Heart left ventricle (tissue), 16 donors: ENCODE data around the gene FGF14. TPM values are rescaled to one million over a fixed set of nuclear protein-coding genes. Genes with fewer than 3 reads are reported as not detected.

Experiments
- ATAC-seq, 4 donors: fragments of 200-7000 bp; cut with Tn5 transposase; one replicate each; pipeline ENCODE4 v1.9.1; 2020 to 2022; ENCODE audit warnings: moderate library complexity in 4 of 4, mild to moderate bottlenecking in 3 of 4, moderate number of reproducible peaks in 1 of 4
- DNase-seq, 5 donors: peaks; one replicate each; pipeline ENCODE4 v3.0.0-alpha.2; 2020
- H3K27ac ChIP-seq, 12 donors: fragments of 200-600 bp; sonication (generic) in 4 of 12; one replicate each; pipeline versions ENCODE4 v1.5.0 to v1.8.0; 2016 to 2022; ENCODE audit warnings: mild to moderate bottlenecking in 2 of 12
- H3K27me3 ChIP-seq, 9 donors: fragments of 200-600 bp; sonication (generic) in 2 of 9; one replicate each; pipeline versions ENCODE4 v1.5.1 to v1.8.0; 2016 to 2022; ENCODE audit warnings: mild to moderate bottlenecking in 3 of 9
- H3K36me3 ChIP-seq, 9 donors: fragments of 200-600 bp; sonication (generic) in 2 of 9; one replicate each; pipeline versions ENCODE4 v1.5.0 to v1.8.0; 2018 to 2022; ENCODE audit warnings: mild to moderate bottlenecking in 2 of 9
- H3K4me1 ChIP-seq, 12 donors: fragments of 200-600 bp; sonication (generic) in 4 of 12; one replicate each; pipeline versions ENCODE4 v1.5.0 to v1.8.0; 2016 to 2022; ENCODE audit warnings: mild to moderate bottlenecking in 3 of 12
- H3K4me3 ChIP-seq, 12 donors: fragments of 200-600 bp; sonication (generic) in 4 of 12; one replicate each; pipeline versions ENCODE4 v1.5.0 to v1.8.0; 2017 to 2022; ENCODE audit warnings: mild to moderate bottlenecking in 9 of 12, moderate library complexity in 4 of 12
- H3K9me3 ChIP-seq, 12 donors: fragments of 200-600 bp; sonication (generic) in 4 of 12; one replicate each; pipeline versions ENCODE4 v1.5.0 to v1.8.0; 2016 to 2022; ENCODE audit warnings: mild to moderate bottlenecking in 1 of 12
- CTCF ChIP-seq, 12 donors: fragments of 200-600 bp; sonication (generic) in 4 of 12; IDR thresholded peaks; one replicate each; pipeline versions ENCODE4 v1.5.0 to v1.8.0; 2018 to 2022; ENCODE audit warnings: antibody characterized with exemption in 12 of 12, mild to moderate bottlenecking in 5 of 12
- POLR2A ChIP-seq, 2 donors: fragments of 450-650 bp; IDR thresholded peaks; one replicate each; pipeline ENCODE4 v1.6.1; 2017; ENCODE audit warnings: antibody characterized with exemption in 2 of 2, mild to moderate bottlenecking in 2 of 2, moderate library complexity in 2 of 2
- WGBS, 4 donors: extraction: QIAGEN DNeasy Blood & Tissue Kit in 2 of 4; methylation state at CpG; one replicate each; pipeline versions ENCODE4 v1.1.5 to v1.1.7; 2013 to 2018; 5-methylcytosine and 5-hydroxymethylcytosine counted together
- intact Hi-C, 10 donors: fragments of 100-400 bp; cut with DNase I; formaldehyde crosslinking; loops; one replicate each; pipeline versions ENCODE4 v1.11.1 to v1.14.2; 2022
- polyA plus RNA-seq, 2 donors: library from polyadenylated mRNA; stranded (reverse); fragments of 200-250 nt; gene quantifications; one replicate each; pipeline ENCODE4 v1.2.3, GENCODE V29; 2013
- total RNA-seq, 9 donors: library from RNA; depleted of rRNA in 2 of 9; stranded (reverse); fragments of >200 nt in 2 of 9; fragmentation: NEBNext Ultra II Directional in 3 of 9; extraction: Animal tissue kit (Norgen Biotek cat#: 25700) in 3 of 9; gene quantifications; one replicate each; pipeline versions ENCODE4 v1.1.0 to v1.2.4, GENCODE V29; 2016 to 2023
- donor health status: ischemic (EF 13 %, LVEDD 7.1; RV severe dilation, severe dysfunction).
- donor health status: healthy with polysubstance abuse.
- donor health status: DM: no; HTN: yes; CAD: no.
- donor health status: DM: no; HTN: no; CAD: no.
- donor health status: ischemic (EF 25% LVEDD 6.9; RV normal size, moderate dysfunction).
- donor health status: ischemic (EF 25% LVEDD 5.7; RV mildly dilated, moderate dysfunction).
- donor health status: healthy.
- donor health status: DM: yes; HTN: yes; CAD: no.
- donor health status: ischemic (EF 35%, LVEDD 5.7; RV mildly dilated, moderate dysfunction).
- donor health status: nonischemic (EF 11% LVEDD 7.7; RV severe dilation, severe dysfunction).
- donor health status: DM: yes; HTN: yes; CAD: no.
- donor health status: PGD.
- donor health status: ischemic (EF 29% LVEDD 5.4; RV normal size, mild dysfunction).
- donor health status: nonischemic (EF 23%, LVEDD 6.1; RV moderate dilation, normal function).

Gene FGF14
- total and polyA plus RNA-seq, 11 donors, result 0.14 to 6.3 (median 3.9) TPM

- no peaks in the 10 kb centered on the region for H3K36me3 ChIP-seq
- 79 to 87% (median 84%) methylated on average over 3 of the region's 3 CpGs for WGBS, 4 donors
- H3K4me3 ChIP-seq, result no peak overlapping the region
- no peaks in the 10 kb centered on the region for H3K27me3 ChIP-seq
- no peak for DNase-seq
- ATAC-seq, result no peak
- H3K4me1 ChIP-seq, result no peaks in the 10 kb centered on the region
- TF ChIP-seq CTCF (IDR thresholded peaks at IDR 0.05) (no peak), POLR2A (IDR thresholded peaks at IDR 0.05) (no peak)
- H3K27ac ChIP-seq, result no peak overlapping the region
- intact Hi-C loops, result no loop called here
- no peaks in the 10 kb centered on the region for H3K9me3 ChIP-seq
These were observed 74.7 kb downstream of the FGF14 start for GRCh38 chr13:102327119-102327617.

GRCh38 chr13:102326381-102327118, 75.3 kb downstream of the FGF14 start:
- ATAC-seq (no peak), DNase-seq (no peak)
- H3K4me1 ChIP-seq, result no peaks in the 10 kb centered on the region
- TF ChIP-seq CTCF (IDR thresholded peaks at IDR 0.05), result no peak
- no peak for TF ChIP-seq POLR2A (IDR thresholded peaks at IDR 0.05)
- intact Hi-C loops, result no loop called here
- H3K27me3 ChIP-seq, result no peaks in the 10 kb centered on the region
- H3K4me3 ChIP-seq, result no peak overlapping the region
- 74 to 77% (median 77%) methylated on average over 2 of the region's 2 CpGs for WGBS, 4 donors
- H3K9me3 ChIP-seq, result no peaks in the 10 kb centered on the region
- H3K36me3 ChIP-seq, result no peaks in the 10 kb centered on the region
- H3K27ac ChIP-seq, result no peak overlapping the region

GRCh38 chr13:102325321-102325720, 76.5 kb downstream of the FGF14 start:
- Histone ChIP-seq H3K4me1 (no peaks in the 10 kb centered on the region), H3K9me3 (no peaks in the 10 kb centered on the region), H3K4me3 (no peak overlapping the region), H3K36me3 (no peaks in the 10 kb centered on the region), H3K27me3 (no peaks in the 10 kb centered on the region), H3K27ac (no peak overlapping the region)
- WGBS, 4 donors, result 50 to 62% (median 53%) methylated on average over 5 of the region's 5 CpGs
- no peak for TF ChIP-seq POLR2A (IDR thresholded peaks at IDR 0.05)
- no peak for TF ChIP-seq CTCF (IDR thresholded peaks at IDR 0.05)
- intact Hi-C loops, result no loop called here
- DNase-seq (no peak), ATAC-seq (no peak)

- WGBS, 4 donors, result 69 to 90% (median 84%) methylated on average over 1 of the region's 1 CpG
- Histone ChIP-seq H3K4me3 (no peak overlapping the region), H3K9me3 (no peaks in the 10 kb centered on the region), H3K36me3 (no peaks in the 10 kb centered on the region), H3K4me1 (peaks cover 0 to 8% (median 2%) of the 10 kb centered on the region in 12 donors), H3K27ac (no peak overlapping the region), H3K27me3 (no peaks in the 10 kb centered on the region)
- intact Hi-C loops, result no loop called here
- DNase-seq (no peak), ATAC-seq (no peak)
- TF ChIP-seq CTCF (IDR thresholded peaks at IDR 0.05) (no peak), POLR2A (IDR thresholded peaks at IDR 0.05) (no peak)
These were observed 78.3 kb downstream of the FGF14 start for GRCh38 chr13:102323505-102323904.
